Activated CD4-positive, alpha-beta T cell treated with anti-CD3 and anti-CD28 coated beads for 1 hour (primary cell): ENCODE results near the gene C20orf204.
"Not testable (repeated sequence)": the region's sequence is repeated elsewhere in the genome, so short reads cannot be mapped to it uniquely, and the experiment has no call there.

Experiments used
- DNase-seq: peaks from one replicate; pipeline ENCODE4 v3.0.0-alpha.2; 2020

Gene C20orf204

DNA sequence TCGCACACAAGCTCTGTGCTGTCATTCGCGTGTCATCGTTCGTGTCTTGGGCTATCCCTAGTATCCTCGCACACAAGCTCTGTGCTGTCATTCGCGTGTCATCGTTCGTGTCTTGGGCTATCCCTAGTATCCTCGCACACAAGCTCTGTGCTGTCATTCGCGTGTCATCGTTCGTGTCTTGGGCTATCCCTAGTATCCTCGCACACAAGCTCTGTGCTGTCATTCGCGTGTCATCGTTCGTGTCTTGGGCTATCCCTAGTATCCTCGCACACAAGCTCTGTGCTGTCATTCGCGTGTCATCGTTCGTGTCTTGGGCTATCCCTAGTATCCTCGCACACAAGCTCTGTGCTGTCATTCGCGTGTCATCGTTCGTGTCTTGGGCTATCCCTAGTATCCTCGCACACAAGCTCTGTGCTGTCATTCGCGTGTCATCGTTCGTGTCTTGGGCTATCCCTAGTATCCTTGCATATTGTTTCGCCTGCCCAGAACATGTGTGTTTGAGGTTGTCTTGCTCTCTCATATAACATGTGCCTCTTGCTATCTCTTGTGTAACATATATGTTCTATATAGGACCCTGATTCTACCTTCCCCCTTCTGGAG, 51.3 kb downstream of the C20orf204 start:
- not testable (repeated sequence) for DNase-seq

DNA sequence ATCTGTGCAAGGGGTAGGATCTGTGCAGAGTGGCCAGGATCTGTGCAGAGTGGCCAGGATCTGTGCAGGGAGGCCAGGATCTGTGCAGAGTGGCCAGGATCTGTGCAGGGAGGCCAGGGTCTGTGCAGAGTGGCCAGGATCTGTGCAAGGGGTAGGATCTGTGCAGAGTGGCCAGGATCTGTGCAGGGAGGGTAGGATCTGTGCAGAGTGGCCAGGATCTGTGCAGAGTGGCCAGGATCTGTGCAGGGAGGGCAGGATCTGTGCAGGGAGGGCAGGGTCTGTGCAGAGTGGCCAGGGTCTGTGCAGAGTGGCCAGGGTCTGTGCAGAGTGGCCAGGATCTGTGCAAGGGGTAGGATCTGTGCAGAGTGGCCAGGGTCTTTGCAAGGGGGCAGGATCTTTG, 52.6 kb downstream of the C20orf204 start:
- DNase-seq, result not testable (repeated sequence)
